GM19025 (cell line): ENCODE data around the gene COLEC12.

Experiments
- ATAC-seq: cut with Tn5 transposase; IDR thresholded peaks from one replicate; pipeline ENCODE4 v1.9.1; 2021; ENCODE audit warnings: mild to moderate bottlenecking, low read depth, moderate library complexity; ENCODE audit not compliant: unreplicated experiment

The COLEC12 gene

DNA sequence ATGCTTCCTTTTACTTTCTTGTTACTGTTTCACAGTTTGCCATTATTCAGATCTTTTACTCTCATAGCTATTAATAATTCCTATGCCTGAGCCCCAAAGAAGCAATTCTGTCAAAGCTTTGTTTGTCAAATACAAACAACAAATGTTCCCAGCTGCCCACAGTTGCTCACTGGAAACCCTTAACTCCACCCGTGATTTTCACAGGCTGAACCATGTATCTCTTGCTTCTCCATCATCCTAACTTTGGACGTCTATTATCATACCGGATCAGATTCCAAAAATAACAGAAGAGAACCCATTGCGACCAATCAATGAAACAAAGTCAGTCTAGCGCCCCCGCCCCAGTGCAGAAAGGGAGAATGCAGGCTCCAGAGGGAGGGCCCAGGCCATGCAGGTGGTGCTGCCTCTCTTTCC lies 24.2 kb downstream of the COLEC12 start:
- no peak for ATAC-seq

DNA sequence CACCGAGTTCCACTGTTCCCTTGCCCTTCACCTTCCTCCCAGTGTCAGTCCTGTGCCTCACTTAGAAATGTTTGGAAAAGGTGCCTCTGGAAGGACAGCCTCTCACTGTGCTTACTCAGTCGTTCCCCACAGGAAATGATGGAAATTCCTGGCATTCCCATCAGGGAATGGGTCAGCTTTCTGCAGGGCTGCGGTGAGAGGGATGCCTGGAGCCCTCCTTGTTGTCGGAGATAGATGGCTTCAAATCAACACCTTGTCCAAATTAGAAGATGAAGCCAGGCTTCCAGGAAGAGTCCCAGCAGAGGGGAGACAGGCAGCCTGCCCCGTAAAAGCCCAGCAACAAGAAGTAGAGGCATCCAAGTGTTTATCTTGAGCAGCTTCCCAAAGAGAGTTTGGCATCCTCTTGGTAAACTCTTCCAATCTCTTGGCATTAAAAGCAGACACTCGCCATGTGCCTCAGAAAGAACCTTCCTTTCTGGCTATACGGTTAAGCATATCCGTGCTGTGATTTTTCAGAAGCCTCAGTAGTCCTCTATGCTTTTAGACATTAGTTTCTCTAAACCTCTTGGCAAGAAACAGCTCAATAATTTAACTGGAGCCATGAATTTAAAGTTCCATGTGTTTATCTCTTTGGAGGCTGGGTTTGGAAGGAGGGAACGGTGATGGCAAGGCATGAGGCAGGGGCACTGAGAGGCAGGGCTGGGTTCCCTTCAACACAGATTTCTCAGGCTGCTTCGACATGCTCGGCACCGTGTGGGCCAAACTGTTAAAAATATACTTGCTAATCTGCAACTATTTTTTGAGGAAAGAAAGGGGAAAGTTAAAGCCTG lies 25.1 kb downstream of the COLEC12 start:
- no peak for ATAC-seq

DNA sequence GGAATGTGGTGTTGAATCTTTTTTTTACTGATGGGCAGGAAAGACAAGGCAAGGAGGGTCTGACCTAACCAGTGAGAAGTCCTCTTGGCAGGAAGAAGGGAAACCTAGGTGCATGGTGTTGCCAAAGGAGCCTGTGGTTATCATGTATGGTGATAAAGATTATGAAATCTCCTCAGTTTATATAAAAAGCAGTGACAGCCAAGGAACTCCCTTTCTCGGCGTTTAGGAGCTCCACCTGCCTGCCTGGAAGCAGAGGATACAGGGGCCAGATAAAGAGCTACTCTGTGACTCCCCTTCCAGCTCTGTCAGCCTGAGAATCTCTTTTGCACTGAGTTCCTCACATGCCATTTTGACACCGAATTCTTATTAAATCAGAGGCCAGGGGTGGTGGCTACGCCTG lies 26.1 kb downstream of the COLEC12 start:
- no peak for ATAC-seq

DNA sequence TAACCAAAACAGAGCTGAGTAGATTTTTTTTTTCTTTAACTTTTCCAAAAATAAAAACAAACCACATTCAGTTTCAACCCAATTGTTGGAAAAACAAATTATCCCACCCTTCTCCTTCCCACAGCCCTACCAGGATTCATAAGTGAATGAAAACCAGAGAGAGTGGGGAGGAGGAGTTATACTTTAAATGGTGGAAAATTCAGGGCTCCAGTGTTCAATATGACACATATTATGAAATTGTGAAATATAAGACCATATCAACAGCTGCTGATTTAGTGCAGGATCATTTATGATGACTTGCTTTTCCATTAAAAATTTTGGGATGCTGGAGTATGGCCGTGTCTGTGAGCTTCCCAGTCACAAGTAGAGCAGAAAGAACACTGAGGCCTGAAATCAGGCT lies 26.7 kb downstream of the COLEC12 start:
- ATAC-seq = no peak

DNA sequence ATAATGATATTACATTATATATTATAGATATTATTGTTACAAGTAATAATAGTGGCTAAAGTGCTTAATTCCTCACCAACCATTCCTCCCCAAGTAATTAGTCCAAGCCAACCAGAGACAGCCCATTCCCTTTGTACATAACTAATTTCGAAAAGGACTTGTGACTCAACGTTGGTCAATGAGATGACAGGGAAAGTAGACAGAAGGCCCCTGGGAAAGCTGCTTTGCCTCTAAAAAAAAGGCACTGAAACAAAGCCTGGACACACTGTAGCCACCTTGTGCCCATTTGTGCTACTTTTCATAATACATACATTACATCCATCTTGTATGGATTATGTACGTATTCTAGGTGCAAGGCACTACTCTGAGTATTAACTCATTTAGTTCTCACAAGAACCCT lies 28.8 kb downstream of the COLEC12 start:
- ATAC-seq = no peak

DNA sequence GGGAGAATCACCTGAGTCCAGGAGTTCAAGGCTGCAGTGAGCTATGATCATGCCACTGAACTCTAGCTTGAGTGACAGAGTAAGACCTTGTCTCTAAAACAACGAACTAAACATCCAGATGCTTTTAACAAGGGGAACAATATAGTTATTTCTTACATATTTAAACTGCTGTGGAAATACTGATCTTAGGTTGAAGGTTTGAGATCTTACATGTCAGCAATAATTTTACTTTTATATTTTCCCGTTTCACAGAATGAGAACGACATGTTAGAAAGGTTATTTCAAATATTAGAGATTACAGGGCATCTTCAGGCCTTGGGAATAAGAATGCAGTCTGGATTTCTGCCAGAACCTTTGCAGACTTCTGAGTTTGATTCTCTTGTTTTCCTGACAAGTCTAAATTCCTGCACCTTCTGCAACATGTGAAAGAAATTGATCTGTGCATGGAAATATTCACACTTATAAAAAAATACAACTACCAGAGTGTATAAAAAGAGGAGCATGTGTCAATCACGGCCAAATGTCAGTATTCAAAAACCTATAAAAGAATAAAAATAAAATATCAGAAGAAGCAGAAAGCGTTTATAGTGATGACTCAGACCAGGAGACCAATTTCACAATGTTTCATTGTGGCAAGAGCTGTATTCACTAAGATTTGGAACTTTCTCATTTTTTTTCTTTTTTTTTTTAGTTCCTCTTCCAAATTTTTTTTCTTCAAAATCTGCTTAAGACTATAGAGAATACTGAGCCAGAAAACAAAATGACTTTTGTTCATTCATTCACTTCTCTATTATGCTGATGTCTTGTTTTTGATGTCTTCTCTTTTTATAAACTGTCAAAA lies 29.6 kb downstream of the COLEC12 start:
- ATAC-seq = no peak

DNA sequence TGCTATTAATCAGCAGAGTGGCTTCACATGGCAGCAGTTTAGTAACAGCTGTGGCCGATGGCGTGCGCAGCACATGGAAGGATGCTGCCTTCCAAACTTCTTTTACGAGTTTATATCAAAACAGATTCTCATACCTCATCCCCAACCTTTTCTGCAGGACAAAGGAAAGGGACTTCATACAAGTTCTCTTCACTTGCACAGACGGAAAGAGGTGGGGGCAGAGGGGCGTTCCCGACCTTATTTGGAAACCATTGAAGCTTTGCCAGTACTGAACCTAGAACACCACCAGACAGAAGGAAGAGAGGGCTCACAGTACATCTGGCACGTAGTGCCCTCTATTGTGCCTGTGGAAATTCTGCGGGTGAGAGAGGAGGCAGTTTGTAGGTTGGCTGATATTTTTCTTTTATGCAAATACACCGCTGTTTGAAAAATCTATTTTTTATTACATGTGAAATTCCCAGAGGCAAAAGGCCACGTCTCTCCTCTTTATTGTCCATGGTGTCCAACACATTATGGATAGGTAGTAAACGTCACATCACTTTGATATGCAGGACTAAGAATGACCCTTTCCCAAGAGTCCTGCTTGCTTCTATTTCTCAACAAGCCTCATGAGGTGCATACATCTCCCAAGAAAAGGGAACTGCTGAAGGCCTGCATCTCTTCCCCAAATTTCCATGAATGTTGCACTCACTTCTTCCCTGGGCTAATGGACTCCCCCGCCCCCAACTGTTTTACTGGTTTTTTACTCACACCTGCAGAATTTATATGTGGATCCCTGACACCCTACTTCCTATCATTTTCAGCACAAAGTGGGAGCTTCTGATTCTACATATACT lies 31.3 kb downstream of the COLEC12 start:
- ATAC-seq = no peak

DNA sequence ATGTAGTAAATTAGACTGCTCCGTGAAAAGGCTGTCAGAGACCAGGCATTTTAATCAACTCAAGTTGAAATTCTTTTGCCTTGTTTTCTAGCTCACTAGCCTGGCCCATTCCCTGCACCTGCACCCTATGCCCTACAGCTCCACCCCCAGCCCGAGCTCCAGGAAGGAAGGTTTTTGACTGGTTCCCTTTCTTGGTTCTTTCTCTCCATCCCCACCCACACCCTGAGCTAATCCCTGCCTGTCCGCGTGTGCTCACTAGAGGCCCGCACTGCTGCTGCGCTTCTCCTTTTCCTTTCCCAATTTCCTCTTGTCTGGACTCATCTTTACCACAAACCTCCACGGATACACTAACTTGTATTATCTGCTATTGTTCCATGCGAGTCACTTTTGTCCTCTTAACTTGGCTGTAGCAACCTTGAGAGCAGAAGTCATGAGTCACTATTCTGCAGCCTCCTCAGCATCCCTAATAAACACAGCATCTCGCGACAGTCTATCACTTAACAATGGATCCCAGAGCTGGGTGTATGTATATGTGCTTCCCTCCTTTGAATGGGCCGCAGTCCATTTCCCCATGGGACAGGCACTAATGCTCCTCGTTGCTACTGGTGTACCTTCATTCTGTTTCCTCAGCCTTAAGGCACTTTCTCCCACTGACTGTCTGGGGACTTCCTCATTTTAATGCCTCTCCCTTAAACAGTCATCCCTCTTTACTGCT lies 36.5 kb downstream of the COLEC12 start:
- ATAC-seq = no peak

DNA sequence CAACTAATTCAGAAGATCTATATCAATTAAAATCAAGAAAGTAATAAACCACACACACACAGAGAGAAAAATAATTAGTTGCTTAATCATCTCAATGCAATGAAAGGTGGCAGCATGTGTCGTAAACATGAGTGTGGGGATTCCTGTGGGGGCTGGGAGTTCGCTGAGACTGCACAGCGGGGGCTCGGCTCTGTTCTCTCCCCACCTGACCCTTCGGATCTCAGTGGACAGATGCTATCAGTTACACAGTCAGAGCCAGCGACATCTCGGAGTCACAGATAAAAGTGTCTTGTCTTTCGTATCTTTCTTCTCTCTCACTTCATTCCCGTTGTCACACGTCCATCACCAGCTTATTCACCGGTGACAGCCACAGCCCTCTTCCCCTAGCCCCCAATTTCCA lies 37.1 kb downstream of the COLEC12 start:
- no peak for ATAC-seq

DNA sequence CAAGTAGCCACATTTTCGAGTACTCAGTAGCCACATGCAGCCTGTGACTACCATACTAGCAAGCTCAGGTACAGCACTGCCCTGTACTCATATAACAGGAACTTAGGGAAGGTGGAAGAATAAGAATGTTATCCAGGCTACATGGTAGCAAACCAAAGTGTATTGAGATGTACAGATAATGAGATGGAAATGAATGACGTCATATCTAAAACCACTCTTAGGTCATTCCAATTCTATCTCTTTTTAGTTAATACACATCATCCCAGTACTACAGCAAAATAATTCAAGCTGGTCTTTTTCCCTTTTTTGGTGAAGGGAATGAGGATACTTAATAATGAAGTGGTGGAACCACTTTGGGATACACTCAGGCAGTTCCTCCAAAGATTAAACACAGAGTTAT lies 38.7 kb downstream of the COLEC12 start:
- no peak for ATAC-seq

DNA sequence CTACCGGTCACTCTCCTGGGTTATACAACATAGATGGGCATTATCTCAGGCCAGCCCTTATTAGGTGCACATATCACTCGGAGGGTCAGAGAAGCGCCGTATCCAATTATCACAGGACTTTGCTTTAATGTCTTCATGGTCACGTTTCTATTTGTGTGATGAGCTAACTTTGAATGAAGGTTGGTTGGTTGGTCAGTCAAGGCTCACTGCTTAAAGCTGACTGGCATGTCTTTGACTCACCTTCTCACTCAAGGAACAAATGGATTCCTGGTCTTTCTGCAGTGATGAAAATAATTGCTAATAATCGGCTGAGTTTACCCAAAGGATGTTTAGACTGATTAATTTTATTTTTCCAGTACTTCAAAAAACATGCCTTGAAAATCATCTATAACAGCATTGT lies 39.7 kb downstream of the COLEC12 start:
- no peak for ATAC-seq

DNA sequence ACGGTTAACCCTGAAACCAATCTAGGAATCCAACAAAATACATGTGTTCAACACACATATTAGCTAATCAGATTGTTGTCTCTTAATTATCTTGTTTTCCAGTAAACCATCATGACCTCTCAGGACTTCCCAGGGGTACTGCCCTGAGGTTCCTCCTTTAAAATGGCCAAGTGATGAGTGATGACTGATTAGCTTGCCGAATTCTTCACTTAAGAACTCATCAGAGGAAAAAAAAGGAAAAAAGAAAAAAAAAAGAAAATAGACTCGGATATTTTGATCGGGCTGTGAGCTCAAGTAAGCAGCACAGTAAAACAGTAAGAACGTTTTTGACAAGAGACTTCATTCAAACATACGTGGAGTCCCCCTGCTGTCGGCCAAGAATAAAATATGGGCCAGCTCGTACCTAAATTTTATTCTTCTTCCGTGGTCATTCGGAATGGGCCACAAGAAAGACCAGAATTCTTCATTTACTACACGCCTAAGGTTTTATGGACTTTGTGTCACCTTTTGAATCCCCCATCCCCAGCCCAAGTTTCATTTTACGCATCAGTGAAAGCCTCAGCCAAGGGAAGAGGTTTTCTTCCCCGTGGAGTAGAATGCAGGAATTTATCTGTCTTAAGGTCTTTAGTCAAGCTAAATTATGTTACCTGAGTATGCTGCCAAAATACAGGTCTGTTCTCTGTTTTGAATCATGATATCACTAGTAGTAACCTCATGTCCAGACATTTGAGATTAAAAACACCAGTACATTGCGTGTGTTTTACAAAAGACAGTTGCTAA lies 40.5 kb downstream of the COLEC12 start:
- no peak for ATAC-seq

DNA sequence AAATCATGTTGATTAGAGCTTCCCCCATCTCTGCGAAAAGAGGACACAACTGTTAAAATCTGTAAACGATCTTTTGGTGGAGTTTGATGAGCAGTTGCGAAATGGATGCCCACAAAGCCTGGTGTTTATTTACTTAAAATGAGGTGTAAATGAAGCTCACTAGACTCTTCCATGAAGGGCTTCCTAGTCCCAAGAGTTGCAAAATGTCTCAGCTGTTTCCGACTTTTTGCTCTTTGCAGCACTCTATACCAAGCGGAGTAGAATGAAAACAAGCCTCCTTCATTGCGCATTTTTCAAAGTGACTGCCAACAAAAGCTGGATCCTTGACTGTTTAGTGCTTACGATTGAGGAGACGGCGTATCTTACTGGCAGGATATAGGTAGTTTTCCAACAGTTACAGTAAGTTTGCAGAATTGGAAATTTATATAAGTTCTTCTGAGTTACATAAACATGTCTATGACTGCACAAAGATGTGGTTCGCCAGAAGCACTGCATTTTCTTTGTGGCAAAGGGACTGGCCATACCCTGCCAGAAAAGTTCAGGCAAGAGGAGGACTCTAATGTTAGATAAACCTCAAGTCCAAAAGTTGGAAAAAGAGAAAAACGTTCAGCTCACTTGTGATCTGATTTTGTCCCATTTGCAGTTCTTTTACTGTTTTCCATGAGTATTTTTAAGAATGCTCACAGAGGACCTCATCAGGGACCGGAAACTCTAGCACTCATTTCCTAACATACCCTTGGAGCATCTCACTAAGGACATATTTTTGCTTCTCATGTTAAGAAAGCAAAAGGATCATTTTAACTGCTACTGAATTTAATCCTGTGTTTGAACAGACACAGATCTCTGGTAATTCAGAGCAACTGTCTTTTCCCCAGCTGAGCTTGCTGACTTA lies 42.7 kb downstream of the COLEC12 start:
- ATAC-seq = no peak

DNA sequence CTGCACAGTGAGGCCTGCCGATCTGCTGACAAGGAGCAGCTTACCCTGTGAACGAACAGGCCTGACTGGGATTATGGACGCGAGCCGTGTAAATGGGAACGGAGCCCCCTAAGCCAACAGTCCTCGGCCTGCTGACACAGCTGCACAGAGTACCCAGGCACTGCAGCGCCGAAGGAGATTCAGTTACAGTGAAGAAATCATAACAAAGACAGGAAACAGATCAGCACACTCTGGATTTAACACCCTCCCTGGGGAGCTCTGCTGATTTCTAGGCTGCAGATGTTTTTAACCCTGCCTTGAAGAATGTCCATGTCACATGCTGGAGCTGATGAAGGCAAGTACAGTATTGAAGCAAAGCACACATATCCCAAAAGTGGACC lies 43.4 kb downstream of the COLEC12 start:
- ATAC-seq = no peak

DNA sequence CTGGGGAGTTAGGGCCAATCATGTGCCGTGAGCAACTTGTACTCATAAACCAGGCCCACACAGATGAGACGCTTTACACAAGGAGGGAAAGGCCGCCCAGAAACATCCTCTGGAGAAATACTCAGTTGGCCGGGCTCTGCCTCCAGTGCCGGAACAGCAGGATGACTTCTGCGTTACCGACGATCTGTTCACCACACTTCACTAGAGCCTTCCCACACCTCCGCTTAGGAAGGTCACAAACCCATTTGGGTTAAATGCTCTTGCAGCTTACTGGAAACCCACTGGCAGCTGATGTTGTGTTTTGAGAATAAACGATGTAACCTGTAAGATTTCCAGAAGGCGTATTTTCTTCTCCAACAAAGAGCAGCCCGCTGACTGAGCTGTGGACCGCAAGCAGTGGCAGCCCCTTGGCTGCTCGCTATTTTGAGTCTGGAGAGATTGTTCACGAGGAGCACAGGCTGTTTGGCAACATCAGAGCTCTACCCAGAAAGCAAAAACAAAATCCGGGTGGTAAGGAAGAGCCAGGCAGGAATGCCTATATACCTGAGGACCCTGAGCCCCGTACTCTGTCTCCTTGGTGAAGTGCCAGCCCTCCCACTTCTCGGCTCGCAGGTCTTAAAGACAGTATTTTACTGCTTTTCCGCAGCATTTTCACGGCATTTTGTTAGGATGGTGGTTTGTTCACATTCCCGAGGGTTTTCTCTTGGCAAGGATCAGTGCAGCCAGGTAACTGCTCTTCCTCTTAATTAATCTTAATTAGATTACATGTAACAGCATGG lies 44.0 kb downstream of the COLEC12 start:
- no peak for ATAC-seq

DNA sequence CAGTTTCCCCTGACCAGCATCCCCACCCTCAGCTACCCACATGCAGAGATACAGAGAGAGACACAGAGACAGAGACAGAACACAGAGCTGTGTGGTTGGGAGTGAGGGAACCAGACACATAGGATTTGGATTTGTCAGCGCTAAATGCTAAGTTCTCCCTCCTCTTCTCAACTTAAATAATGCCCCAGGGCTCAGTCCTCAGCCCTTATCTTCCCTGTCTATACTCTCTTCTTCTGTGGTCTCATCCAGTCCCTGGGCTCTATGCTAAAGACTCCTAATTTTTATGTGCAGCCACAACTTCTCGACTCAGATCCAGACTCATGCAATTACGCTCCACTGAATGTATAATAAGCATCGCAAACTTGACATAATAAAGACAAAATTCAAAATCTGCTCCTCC lies 47.1 kb downstream of the COLEC12 start:
- no peak for ATAC-seq

DNA sequence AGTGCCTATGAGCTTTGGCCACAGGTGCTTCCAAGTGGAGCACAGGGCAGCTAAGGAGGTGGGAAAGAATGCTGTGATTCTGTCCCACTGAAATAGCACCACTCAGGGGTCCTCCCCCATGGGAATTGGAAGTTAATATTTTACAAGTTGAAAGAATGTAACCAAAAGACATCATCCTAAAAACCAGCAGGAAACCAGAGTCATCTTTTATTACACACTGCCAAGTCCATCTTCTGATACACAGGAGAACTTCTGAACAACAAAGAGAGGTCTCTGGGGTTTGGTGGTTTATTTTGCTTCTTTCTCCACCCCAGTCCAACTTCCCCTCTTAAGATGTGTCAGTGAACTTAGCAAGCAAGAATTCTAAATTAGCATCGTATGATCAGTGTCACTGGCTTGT lies 47.7 kb downstream of the COLEC12 start:
- ATAC-seq = no peak

DNA sequence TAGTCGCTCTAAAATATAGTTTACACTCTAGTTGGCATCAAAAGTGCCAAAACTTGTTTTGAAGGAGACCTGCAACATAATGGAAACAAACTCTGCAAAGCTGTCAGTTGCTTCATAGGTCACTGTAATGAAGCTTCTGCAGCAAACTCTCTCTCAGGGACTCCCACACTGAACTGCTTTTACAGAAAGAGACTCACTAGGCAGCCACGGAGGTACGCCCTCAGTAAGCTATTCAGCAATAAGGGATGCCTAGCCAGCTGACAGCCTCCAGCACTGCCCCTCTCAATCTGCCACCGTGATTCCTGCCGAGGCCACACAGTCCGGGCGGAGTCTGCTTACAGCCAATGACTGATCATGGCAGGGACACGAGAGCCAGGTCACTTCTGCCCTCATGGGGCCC lies 51.1 kb downstream of the COLEC12 start:
- ATAC-seq = no peak
